B cell (primary cell): Measurements from ENCODE around the gene SUCLG2. TPM values are rescaled to one million over a fixed set of nuclear protein-coding genes. Genes with fewer than 3 reads are reported as not detected.

Experiments
- ATAC-seq: fragments of 200-7000 bp; cut with Tn5 transposase; one replicate; pipeline ENCODE4 v1.10.0; 2021; ENCODE audit warnings: low read depth, mild to moderate bottlenecking, moderate number of reproducible peaks, moderate library complexity
- CTCF ChIA-PET: fragments of 350-600 bp; sonication (Branson Sonifier 250); formaldehyde crosslinking; loops from one replicate; lab custom pipeline; 2021; ENCODE audit warnings: antibody characterized with exemption, inconsistent platforms; lab: Charles Lee
- POLR2A ChIA-PET: fragments of 350-600 bp; sonication (Branson Sonifier 250); formaldehyde crosslinking; loops from one replicate; lab custom pipeline; 2021; ENCODE audit warnings: antibody characterized with exemption; lab: Charles Lee
- DNase-seq: peaks from one replicate; pipeline ENCODE4 v3.0.0; 2013
- H2AFZ ChIP-seq: 2 replicates; pipeline ENCODE4 v1.6.1; 2012; ENCODE audit warnings: mild to moderate bottlenecking, low read depth, low read length; ENCODE audit not compliant: insufficient read depth, poor library complexity, severe bottlenecking
- H3K27ac ChIP-seq, 2 donors: 1 replicate in 1 of 2; 2 replicates in 1 of 2; pipeline ENCODE4 v1.5.1; 2012 to 2013; ENCODE audit warnings: low read length in 2 of 2, mild to moderate bottlenecking in 2 of 2, moderate library complexity in 1 of 2
- H3K27me3 ChIP-seq, 4 experiments: fragments of 200-600 bp in 1 of 4; sonication (generic) in 1 of 4; replicated peaks in 1 of 4; 1 replicate in 2 of 4; 2 replicates in 2 of 4; pipeline versions ENCODE4 v1.6.1 to v1.7.0; 2013 to 2016; ENCODE audit warnings: low read length in 3 of 4, mild to moderate bottlenecking in 2 of 4, mixed read lengths in 1 of 4, moderate library complexity in 1 of 4; ENCODE audit not compliant: insufficient read depth in 4 of 4, control insufficient read depth in 3 of 4; ENCODE audit errors: control extremely low read depth in 1 of 4
- H3K36me3 ChIP-seq, 2 experiments: replicated peaks in 1 of 2; 1 replicate in 1 of 2; 2 replicates in 1 of 2; pipeline versions ENCODE4 v1.6.1 to v1.7.1; 2013; ENCODE audit warnings: low read length in 1 of 2; ENCODE audit not compliant: insufficient read depth in 2 of 2, control insufficient read depth in 1 of 2; ENCODE audit errors: control extremely low read depth in 1 of 2, extremely low read depth in 1 of 2
- H3K4me1 ChIP-seq, 2 donors: fragments of 200-600 bp in 1 of 2; sonication (generic) in 1 of 2; 1 replicate in 1 of 2; 2 replicates in 1 of 2; pipeline versions ENCODE4 v1.5.1 to v1.6.1; 2013 to 2017; ENCODE audit warnings: low read length in 2 of 2; ENCODE audit not compliant: control insufficient read depth in 2 of 2, insufficient read depth in 2 of 2
- H3K4me2 ChIP-seq: replicated peaks from 2 replicates; pipeline ENCODE3; 2012; ENCODE audit warnings: mild to moderate bottlenecking, low read depth, low read length; ENCODE audit not compliant: poor library complexity, severe bottlenecking
- H3K4me3 ChIP-seq, 5 experiments: fragments of 200-600 bp in 1 of 5; sonication (generic) in 1 of 5; 1 replicate in 3 of 5; 2 replicates in 2 of 5; pipeline versions ENCODE4 v1.5.1 to v1.7.0; 2011 to 2016; ENCODE audit warnings: low read length in 4 of 5, mild to moderate bottlenecking in 4 of 5, low read depth in 2 of 5, control low read depth in 1 of 5, moderate library complexity in 1 of 5; ENCODE audit not compliant: insufficient read depth in 1 of 5; ENCODE audit errors: control extremely low read depth in 1 of 5, extremely low read depth in 1 of 5
- H3K79me2 ChIP-seq: fragments of 200-600 bp; sonication (generic); one replicate; pipeline ENCODE4 v1.6.0; 2016; ENCODE audit warnings: low read length; ENCODE audit not compliant: control insufficient read depth, insufficient read depth
- H3K9ac ChIP-seq: fragments of 200-600 bp; sonication (generic); 2 replicates; pipeline ENCODE4 v1.6.1; 2017; ENCODE audit warnings: mild to moderate bottlenecking, low read length, moderate library complexity
- H3K9me3 ChIP-seq, 3 donors: one replicate each; pipeline versions ENCODE4 v1.6.1 to v1.7.1; 2013; ENCODE audit warnings: low read length in 2 of 3; ENCODE audit not compliant: control insufficient read depth in 2 of 3, insufficient read depth in 1 of 3; ENCODE audit errors: control extremely low read depth in 1 of 3
- H4K20me1 ChIP-seq: 2 replicates; pipeline ENCODE4 v1.6.0; 2012; ENCODE audit warnings: mild to moderate bottlenecking, low read length; ENCODE audit not compliant: insufficient read depth, control insufficient read depth, poor library complexity, severe bottlenecking
- H3K27ac Mint-ChIP-seq: one replicate; pipeline ENCODE4 v1.8.0; 2021; ENCODE audit warnings: mixed read lengths
- H3K27me3 Mint-ChIP-seq: one replicate; pipeline ENCODE4 v1.8.0; 2021; ENCODE audit warnings: mixed read lengths
- H3K4me1 Mint-ChIP-seq: one replicate; pipeline ENCODE4 v1.8.0; 2021; ENCODE audit warnings: mixed read lengths
- H3K4me3 Mint-ChIP-seq: one replicate; pipeline ENCODE4 v1.8.0; 2021; ENCODE audit warnings: mixed read lengths
- H3K9me3 Mint-ChIP-seq: one replicate; pipeline ENCODE4 v1.8.0; 2022; ENCODE audit warnings: mixed read lengths; ENCODE audit not compliant: insufficient read depth
- CTCF ChIP-seq: fragments of 200-600 bp; IDR thresholded peaks from one replicate; pipeline ENCODE4 v1.8.0; 2022; ENCODE audit warnings: antibody characterized with exemption, mild to moderate bottlenecking
- EZH2 ChIP-seq: IDR thresholded peaks from 2 replicates; pipeline ENCODE4 v1.6.1; 2012; ENCODE audit warnings: borderline replicate concordance, low read depth, mild to moderate bottlenecking, moderate library complexity, low read length; ENCODE audit not compliant: insufficient read depth, poor library complexity, severe bottlenecking
- WGBS: methylation state at CpG from one replicate; pipeline ENCODE4 v1.1.5; 2013; ENCODE audit warnings: missing lambda C conversion rate; ENCODE audit not compliant: insufficient coverage; 5-methylcytosine and 5-hydroxymethylcytosine counted together
- intact Hi-C: fragments of 100-400 bp; cut with micrococcal nuclease; formaldehyde crosslinking; loops from one replicate; pipeline ENCODE4 v1.10.0; 2022
- polyA plus RNA-seq: library from polyadenylated mRNA; depleted of rRNA; stranded (reverse); fragments of >200 nt; gene quantifications from 2 replicates; pipeline ENCODE4 v1.2.3, GENCODE V29; 2012
- total RNA-seq, 2 donors: library from RNA; stranded (reverse); fragments of 120-200 nt in 1 of 2; gene quantifications; 1 replicate in 1 of 2; 2 replicates in 1 of 2; pipeline versions ENCODE4 v1.2.3 to v1.2.4, GENCODE V29; 2013 to 2022

SUCLG2 gene
- total and polyA plus RNA-seq, 2 donors (not counting 1 experiment from before 2014, with no cell fraction given): 9.1 to 35.8 TPM

- no peaks in the 10 kb centered on the region for H3K27me3 ChIP-seq
- no peak overlapping the region for H2AFZ ChIP-seq
- ATAC-seq (no peak), DNase-seq (no peak)
- no peaks in the 10 kb centered on the region for H3K79me2 ChIP-seq
- H3K27ac ChIP-seq: no peak overlapping the region
- POLR2A ChIA-PET: no interaction called here
- H3K4me3 ChIP-seq: no peak overlapping the region
- H3K9ac ChIP-seq: no peak overlapping the region
- CTCF ChIA-PET: no interaction called here
- no CpG with 5 or more reads among the region's 6 CpGs for WGBS
- peaks cover under 1% of the 10 kb centered on the region for H4K20me1 ChIP-seq
- peaks cover 0 to 3% (median 0%) of the 10 kb centered on the region in 3 donors for H3K9me3 ChIP-seq
- H3K4me1 Mint-ChIP-seq: peaks cover 12% of the 10 kb centered on the region
- H3K27ac Mint-ChIP-seq: no peak overlapping the region
- H3K9me3 Mint-ChIP-seq: no peaks in the 10 kb centered on the region
- no peak overlapping the region for H3K4me3 Mint-ChIP-seq
- no peak for TF ChIP-seq EZH2
- TF ChIP-seq CTCF: no peak
- no peak overlapping the region for H3K4me2 ChIP-seq
- H3K4me1 ChIP-seq: peaks cover 0 to 7% of the 10 kb centered on the region in 2 donors
- no peaks in the 10 kb centered on the region for H3K27me3 Mint-ChIP-seq
- H3K36me3 ChIP-seq: peaks cover 2 to 40% of the 10 kb centered on the region in 2 experiments
- intact Hi-C loops: no loop called here
Measured at GRCh38 chr3:67524046-67524445, 130.4 kb downstream of the SUCLG2 start.

GRCh38 chr3:67522081-67522480, 132.3 kb downstream of the SUCLG2 start:
- no peaks in the 10 kb centered on the region for H3K27me3 Mint-ChIP-seq
- no peak overlapping the region for H3K4me3 Mint-ChIP-seq
- no peak overlapping the region for H3K9ac ChIP-seq
- no peak overlapping the region for H3K27ac ChIP-seq
- no peak overlapping the region for H3K27ac Mint-ChIP-seq
- H3K4me1 Mint-ChIP-seq: peaks cover 12% of the 10 kb centered on the region
- intact Hi-C loops: no loop called here
- DNase-seq (no peak), ATAC-seq (no peak)
- ChIA-PET POLR2A (no interaction called here), CTCF (no interaction called here)
- WGBS: 100% methylated on average over 1 of the region's 4 CpGs
- H3K4me2 ChIP-seq: no peak overlapping the region
- H3K79me2 ChIP-seq: no peaks in the 10 kb centered on the region
- no peaks in the 10 kb centered on the region for H3K27me3 ChIP-seq
- no peaks in the 10 kb centered on the region for H4K20me1 ChIP-seq
- H3K4me1 ChIP-seq: peaks cover 0 to 7% of the 10 kb centered on the region in 2 donors
- H3K4me3 ChIP-seq: no peak overlapping the region
- H2AFZ ChIP-seq: no peak overlapping the region
- peaks cover 10 to 38% of the 10 kb centered on the region in 2 experiments for H3K36me3 ChIP-seq
- no peaks in the 10 kb centered on the region for H3K9me3 Mint-ChIP-seq
- no peak for TF ChIP-seq EZH2
- no peak for TF ChIP-seq CTCF
- peaks cover 0 to 3% (median 0%) of the 10 kb centered on the region in 3 donors for H3K9me3 ChIP-seq
